Peyer's patch (tissue), 4 donors: ENCODE measurements around the gene VPS36.
A peak's percentile ranks its signal among the peaks of the same experiment; 100 is the strongest.

Experiments
- POLR2A ChIP-seq, 2 donors: fragments of 450-650 bp; IDR thresholded peaks; one replicate each; pipeline ENCODE4 v1.5.1; 2017; ENCODE audit warnings: antibody characterized with exemption in 2 of 2, mild to moderate bottlenecking in 2 of 2, moderate library complexity in 2 of 2
- TF ChIP-seq, protein P1 (sequence below), 6 experiments: fragments of 450-650 bp in 4 of 6; fragments of 200-600 bp in 2 of 6; sonication (generic) in 1 of 6; IDR thresholded peaks; one replicate each; pipeline ENCODE4 v1.5.1; 2017 to 2019; ENCODE audit warnings: antibody characterized with exemption in 6 of 6, mild to moderate bottlenecking in 3 of 6, moderate library complexity in 1 of 6

DNA sequence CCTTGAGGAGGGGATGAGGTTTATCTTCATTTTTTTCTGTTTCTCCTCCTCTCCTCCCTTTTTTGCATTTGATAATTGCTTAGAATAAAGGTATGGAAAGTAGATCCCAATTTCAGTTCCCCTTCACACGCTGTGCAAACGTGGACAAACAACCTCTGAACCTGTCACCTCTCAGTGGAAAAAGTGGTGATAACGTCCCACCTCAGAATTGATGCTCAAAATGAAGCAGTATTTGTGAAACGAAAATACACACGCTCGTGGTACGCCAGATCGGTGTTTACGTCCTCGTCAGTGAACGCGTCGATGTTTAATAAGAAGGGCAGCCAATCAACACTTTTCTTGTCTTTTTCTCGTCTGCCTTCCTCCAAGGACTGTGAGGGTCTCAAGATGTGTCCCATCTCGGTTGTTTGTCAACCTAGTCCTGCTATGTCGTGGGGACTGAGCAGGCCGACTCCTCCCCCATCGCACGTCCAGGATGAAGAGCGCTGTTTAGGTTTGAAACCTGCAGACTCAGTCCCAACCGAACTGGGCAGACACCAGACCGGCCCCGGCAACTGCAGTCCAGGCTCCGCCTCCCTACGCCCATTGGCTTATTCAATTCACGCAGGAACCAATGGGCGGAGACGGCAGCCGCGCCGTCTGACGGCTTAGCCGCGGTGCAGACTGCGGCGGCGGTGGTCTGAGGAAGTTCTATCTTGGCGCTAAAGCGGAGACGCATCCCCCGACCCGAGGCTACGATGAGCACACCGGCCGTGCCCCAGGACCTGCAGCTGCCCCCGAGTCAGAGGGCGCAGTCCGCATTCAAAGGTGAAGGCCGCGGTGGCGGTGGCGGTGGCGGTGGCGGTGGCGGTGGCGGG lies 4.6 kb upstream of the VPS36 start, which contains the start of gene CKAP2:
- TF ChIP-seq POLR2A (IDR thresholded peaks at IDR 0.05): peak; percentile 75 to 89
- TF ChIP-seq, protein P1, sequence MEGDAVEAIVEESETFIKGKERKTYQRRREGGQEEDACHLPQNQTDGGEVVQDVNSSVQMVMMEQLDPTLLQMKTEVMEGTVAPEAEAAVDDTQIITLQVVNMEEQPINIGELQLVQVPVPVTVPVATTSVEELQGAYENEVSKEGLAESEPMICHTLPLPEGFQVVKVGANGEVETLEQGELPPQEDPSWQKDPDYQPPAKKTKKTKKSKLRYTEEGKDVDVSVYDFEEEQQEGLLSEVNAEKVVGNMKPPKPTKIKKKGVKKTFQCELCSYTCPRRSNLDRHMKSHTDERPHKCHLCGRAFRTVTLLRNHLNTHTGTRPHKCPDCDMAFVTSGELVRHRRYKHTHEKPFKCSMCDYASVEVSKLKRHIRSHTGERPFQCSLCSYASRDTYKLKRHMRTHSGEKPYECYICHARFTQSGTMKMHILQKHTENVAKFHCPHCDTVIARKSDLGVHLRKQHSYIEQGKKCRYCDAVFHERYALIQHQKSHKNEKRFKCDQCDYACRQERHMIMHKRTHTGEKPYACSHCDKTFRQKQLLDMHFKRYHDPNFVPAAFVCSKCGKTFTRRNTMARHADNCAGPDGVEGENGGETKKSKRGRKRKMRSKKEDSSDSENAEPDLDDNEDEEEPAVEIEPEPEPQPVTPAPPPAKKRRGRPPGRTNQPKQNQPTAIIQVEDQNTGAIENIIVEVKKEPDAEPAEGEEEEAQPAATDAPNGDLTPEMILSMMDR (IDR thresholded peaks at IDR 0.05): peak in 1 of 6 experiments; percentile 12
